ENCODE results near the gene RBM18.

The RBM18 gene

DNA sequence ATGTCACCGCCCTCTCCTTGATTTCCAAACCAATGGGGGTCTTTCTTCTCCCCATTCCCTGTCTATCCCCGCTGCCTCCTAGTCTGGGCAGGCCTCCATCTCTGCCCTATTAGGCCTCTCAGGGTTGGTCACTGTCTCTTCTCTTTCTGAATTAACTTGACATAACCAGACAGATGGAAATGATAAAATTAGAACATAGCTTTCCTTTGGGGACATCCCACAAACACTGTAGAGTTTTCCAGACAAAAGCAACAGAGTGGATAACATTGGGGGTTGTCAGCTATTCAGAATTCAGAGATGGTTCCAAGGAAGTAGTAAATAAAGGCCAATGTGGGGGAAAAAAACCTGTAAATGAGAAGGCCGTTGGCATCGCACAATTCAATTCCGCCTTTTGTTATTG is 60.6 kb downstream of the RBM18 start:
- DNase-seq (ENCODE audit: low read depth) = no peak

DNA sequence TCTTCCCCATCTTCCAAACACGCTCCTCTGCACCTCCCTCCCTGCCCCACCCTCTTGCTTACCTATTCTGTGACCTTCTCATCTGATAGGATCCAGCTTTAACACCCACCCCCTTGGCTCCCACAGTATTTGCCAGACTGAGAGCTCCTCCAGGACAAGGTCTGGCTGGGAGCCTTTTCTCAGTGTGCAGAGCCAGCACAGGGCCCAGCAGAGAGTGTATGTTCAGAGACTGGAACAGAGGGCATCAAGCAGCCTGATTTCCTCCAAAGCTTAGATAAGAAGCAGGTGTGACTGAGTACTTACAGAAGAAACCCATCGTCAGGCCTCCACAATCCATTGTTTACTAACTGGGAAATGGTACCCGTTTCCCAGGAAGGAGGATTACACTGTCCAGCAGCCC is 62.5 kb downstream of the RBM18 start:
- DNase-seq (ENCODE audit: low read depth) = no peak

DNA sequence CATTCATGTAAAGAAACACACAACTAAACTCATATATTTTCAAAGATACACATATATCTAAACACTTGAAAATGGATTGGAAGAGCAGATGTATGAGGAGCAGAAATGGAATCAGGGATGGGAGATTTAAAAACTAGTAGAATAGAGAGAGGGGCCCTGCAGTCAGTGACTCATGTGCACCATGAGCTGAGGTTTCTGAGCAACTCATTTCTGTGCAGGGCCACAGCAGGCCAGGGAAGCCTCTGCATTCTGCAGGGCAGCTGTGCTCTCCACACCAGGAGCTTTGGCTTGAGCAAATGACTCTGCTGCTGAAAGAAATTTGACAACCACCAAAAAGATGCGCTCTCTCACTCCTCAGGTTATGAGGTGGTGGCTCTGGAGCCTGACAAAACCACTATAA is 63.0 kb downstream of the RBM18 start:
- DNase-seq (ENCODE audit: low read depth) = no peak

DNA sequence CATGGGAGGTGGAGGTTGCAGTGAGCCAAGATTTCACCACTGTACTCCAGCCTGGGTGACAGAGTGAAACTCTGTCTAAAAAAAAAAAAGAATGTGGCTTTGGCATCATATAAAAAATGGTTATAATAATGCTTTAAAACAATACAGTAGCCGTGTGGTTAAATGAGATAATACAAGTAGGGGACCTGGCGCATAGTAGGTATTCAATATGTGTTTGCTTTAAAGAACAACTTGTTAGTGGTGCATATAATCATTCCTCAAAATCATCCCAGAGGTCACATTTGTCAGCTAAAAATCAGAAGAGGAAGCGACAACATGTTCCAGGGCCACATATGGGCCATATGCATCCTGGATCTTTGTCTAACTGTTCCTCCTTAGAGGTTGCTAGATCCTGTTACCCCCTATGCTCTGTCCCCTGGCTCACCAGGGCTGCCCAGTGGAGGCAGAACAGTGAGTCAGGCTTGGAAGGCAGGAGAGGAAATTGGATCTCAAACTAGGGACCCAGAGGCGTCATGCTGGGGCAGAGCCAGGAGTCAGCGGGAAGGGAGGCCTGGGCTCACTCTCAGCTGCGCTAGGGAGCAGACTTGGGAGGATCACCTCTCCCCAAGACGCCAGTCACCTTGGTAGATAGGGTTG is 63.6 kb downstream of the RBM18 start:
- DNase-seq (ENCODE audit: low read depth) = no peak

DNA sequence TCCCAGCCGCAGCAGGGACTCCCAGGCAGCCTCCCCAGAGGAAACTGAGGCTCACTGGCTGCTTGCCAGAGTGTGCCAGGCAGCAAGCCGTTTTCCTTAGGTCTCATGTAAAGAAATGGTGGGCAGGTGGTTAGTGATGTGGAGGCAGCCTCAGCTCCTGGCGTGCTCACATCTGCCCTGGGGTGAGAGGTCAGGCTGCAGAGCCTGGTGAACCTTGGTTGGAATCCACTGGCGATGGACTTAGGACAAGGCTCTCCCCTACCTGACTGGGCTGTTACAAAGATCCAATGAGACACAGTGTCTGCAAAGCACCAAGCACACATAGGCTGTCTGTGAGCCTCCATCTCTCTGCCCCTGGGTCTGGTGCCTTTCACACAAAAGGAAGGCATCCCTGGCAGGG is 66.8 kb downstream of the RBM18 start:
- no peak for DNase-seq (ENCODE audit: low read depth)

DNA sequence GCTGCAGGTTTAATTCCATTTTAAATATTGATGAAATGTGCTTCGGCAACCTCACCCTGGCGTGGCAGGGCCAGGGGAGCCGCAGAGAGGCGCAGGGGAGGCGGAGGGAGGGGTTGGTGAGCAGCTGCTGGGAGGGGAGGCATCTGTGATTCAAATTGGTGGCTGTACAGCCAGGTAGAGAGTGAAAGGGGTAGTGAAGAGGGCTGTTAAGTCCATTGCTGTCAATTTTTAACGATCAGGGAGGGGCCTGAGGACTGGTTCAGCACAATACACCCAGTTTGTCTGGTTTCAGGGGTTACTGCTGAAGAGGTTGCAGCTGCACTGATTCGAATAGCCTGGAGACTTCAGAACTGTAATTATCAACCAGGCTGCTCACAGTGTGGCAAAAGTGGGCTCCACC is 67.2 kb downstream of the RBM18 start:
- DNase-seq (ENCODE audit: low read depth) = no peak

DNA sequence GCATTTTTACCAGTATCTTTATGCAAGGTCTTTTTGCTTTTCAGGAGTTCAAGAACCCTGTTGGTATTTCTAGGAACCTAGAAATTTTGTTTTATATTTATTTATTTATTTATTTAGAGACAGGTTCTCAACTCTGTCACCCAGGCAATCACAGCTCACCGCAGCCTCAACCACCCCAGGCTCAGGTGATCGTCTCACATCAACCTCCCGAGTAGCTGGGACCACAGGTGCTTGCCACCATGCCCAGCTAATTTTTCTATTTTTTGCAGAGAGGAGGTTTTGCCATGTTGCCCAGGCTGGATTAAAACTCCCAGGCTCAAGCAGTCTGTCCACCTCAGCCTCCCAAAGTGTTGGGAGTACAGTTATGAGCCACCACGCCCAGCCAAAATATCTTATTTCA is 68.8 kb downstream of the RBM18 start:
- no peak for DNase-seq (ENCODE audit: low read depth)

DNA sequence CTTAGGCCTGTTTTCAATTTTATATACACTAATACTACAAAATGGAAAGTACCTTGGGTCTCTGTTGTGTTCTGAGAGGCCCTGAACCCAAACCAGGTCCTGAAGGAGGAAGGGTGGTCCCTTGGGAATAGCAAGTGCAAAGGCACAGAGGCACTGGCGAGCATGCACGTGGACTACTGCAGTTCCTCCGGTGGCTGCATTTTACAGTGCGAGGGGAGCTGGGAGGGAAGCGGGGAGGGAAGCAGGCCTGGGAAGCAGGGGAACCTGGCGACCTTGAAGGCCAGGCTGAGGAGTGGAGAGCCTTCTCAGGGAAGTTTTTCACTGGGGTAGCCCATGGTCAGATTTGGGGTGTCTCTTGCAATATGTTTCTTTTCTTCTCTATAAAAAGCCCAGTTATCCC is 71.0 kb downstream of the RBM18 start:
- DNase-seq (ENCODE audit: low read depth) = no peak

DNA sequence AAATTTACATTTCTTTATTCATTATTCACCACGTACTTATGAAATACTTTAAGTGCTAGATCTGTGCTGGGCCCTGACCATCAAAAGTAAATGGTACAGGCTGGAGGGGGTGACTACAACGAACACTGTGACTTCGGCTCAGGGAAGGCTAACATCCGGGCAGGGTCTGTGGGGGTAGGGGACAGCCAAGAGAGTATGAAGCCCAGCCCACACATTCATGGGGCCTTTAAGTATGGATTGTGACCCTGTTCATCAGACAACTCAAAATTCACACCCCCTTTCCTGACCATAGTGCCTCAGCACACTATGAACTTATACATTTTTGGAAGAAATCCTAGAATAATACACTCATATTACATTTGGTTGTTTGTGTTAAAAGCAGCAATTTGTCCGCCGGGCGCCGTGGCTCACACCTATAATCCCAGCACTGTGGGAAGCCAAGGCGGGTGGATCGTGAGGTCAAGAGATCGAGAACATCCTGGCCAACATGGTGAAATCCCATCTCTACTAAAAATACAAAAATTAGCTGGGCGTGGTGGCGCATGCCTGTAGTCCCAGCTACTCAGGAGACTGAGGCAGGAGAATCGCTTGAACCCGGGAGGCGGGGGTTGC is 71.6 kb downstream of the RBM18 start:
- no peak for DNase-seq (ENCODE audit: low read depth)

DNA sequence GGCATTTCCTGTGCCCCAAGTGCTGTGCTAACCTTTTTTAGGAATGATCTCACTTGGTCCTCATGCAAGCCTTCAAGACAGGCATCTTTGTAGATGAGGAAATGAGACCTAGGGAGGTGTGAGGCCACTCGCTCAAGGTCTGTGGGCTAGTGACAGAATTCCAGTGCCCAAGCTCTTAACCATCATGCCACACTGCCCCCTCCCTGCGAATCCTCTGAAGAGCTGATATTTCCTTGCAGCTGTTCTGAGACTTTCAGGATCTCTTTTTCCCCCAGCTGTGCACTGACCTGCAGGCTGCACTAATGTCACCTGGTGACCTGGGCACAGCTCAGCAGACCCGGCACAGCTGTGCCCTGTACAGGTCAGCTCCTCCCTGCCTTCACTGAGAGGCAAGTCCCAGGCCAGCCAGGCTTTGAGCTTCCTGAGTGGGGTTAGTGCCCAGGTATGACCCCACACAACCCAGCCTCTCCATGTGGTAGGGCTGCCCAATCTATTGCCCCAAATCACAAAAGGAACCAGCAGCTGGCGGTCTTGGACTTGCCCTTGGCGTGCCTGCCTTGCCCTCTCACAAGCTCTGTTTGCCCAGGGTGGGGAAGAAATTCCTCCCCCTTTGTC is 72.3 kb downstream of the RBM18 start:
- DNase-seq (ENCODE audit: low read depth) = no peak

DNA sequence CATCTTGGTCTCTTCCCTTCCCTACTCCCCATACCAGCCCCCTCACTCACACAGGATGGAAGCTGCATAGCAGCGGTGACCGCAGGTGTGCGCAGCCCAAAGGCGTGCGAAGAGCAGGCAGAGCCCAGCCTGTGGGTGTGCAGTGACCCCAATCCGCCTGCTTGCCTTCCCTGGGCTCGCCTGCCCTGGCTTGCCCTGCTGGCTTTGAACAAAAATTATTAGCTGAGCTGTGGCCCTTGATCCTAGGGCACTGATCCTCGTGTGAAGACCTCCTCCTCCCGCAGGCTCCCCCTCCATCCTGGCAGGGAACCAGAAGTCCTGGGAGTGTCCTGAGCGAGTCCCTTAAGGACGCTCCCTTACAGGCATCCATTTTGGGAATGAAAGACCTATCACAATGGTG is 73.1 kb downstream of the RBM18 start:
- no peak for DNase-seq (ENCODE audit: low read depth)

DNA sequence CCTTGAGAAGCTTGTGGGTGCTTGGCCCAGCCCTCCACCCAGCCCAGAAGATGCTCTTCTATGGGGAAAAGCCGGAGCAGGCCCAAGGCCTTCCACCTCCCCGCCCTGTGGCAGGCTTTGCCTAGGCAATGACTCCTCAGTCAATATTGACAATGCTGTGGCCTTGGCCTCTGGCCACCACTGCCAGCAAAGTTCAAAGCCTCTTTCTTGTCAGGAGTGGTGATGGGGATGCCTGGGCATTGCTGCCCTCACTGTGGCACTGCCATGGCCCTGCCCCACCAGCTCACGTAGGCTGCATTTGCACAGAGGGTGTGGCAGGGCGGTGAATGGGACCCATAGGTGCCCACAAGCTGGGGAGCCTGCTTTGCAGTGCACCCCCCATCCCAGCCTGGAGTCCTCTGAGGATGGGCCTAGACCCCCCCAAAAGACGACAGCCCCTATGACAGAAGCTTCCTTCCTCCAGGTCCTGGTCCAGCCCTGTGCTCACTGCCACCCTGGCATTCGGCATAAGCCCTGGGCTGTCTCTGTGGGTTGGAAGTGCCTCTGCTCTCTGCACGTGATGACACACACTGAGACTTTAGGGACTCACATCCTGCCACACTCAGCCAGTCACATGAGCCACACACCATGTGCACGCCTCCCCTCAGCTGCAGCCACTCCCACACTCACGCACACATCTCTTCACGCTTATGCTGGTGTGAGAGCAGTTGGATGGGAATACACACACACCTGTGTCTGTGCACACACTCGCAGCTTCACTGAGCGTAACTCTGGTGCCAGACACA is 73.9 kb downstream of the RBM18 start:
- no peak for DNase-seq (ENCODE audit: low read depth)

DNA sequence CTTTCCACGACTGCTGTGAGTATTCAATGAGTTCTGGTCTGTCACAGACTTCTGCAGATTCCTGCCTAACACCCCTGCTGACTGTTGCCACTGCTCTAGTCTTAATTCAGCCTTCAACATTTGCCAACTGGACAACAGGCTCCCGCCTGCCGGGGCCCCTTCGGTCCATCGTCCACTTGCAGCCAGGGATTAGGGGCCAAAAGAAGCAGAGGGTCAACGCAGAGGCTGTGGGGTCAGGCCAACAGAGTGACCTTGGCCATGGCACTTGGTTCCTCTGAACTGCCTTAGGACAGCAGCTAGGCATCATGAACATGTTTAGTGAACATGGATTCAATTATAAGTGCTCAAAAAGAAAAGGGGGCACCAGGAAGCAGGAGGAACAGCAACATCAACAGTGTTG is 76.3 kb downstream of the RBM18 start:
- no peak for DNase-seq (ENCODE audit: low read depth)

All from T-helper 22 cell (primary cell).